GM12891 (cell line): ENCODE measurements around the gene ENTR1.

Experiments used
- PAX5 ChIP-seq: IDR thresholded peaks from 2 replicates; pipeline ENCODE4 v1.6.1; 2011; ENCODE audit warnings: low read length, moderate library complexity, mild to moderate bottlenecking; ENCODE audit not compliant: insufficient read depth, severe bottlenecking
- POLR2A ChIP-seq: IDR thresholded peaks from 2 replicates; pipeline ENCODE4 v1.6.1; 2011; ENCODE audit warnings: low read depth, low read length, control low read depth
- POLR2AphosphoS5 ChIP-seq: IDR thresholded peaks from 2 replicates; pipeline ENCODE4 v1.6.1; 2011; ENCODE audit warnings: low read depth, low read length, control low read depth
- POU2F2 ChIP-seq: IDR thresholded peaks from 2 replicates; pipeline ENCODE4 v1.6.1; 2011; ENCODE audit warnings: low read depth, mild to moderate bottlenecking, control low read depth, low read length, moderate library complexity
- SPI1 ChIP-seq: IDR thresholded peaks from 2 replicates; pipeline ENCODE4 v1.6.1; 2011; ENCODE audit warnings: low read depth, low read length, control low read depth
- TAF1 ChIP-seq: IDR thresholded peaks from 2 replicates; pipeline ENCODE4 v1.6.1; 2011; ENCODE audit warnings: low read depth, low read length, control low read depth

GRCh38 chr9:136392538-136393449 lies 17.6 kb downstream of the ENTR1 start:
- no peak for TF ChIP-seq SPI1
- TF ChIP-seq POLR2A, result no peak
- TF ChIP-seq TAF1, result no peak
- TF ChIP-seq POLR2AphosphoS5, result peak; percentile 42
- no peak for TF ChIP-seq PAX5
- TF ChIP-seq POU2F2, result no peak
